ENCODE data around the gene CGNL1.
A peak's percentile ranks its signal among the peaks of the same experiment; 100 is the strongest.

CGNL1 gene

DNA sequence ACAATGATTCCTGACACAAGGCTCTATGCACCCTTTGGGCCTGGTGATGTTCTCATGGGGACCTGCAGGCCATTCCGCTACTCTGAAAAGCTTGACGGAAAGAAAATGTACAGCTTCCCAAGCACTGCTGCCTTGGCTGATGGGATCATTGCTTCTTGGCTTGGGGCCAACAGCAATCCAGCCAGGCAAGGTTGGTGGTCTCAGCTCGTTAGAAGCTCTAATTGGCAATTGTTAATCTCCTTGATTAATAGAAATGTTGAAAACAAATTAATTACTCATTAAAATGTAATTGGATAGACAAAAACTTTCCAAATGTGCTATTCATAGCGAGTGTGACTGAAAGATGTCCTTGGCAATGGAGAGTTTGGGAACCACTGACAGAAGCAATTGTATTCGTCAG, 199.1 kb downstream of the CGNL1 start:
- DNase-seq (ENCODE audit: low read depth) = no peak

DNA sequence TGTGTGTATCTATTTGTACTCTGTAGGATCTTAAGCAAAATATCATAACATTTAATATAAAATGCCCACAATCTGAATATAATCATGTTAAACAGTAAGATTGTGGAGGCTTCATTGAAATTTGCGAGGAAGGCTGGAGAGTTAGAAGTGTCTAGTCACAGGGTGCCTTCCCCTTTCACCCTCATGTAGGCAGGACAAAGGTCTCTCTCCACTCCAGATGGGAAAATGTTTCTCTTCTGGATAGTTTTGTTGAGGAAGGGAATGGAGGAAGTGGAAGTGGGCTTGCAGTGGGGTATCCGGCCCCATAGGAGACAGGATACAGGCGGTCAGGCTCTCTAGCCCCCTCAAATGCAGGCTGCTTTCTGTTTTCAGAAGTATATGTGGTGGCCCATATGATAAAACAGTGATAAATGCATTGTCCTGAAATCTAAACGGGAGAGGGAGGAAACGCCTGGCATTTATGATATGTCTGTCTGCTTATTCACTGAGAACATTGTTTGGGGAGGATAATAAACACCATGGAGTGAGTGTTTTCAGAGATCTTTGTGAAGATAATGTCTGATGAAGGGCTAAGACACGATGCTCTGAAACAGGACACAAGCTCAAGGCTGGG, 202.1 kb downstream of the CGNL1 start:
- no peak for DNase-seq (ENCODE audit: low read depth)

DNA sequence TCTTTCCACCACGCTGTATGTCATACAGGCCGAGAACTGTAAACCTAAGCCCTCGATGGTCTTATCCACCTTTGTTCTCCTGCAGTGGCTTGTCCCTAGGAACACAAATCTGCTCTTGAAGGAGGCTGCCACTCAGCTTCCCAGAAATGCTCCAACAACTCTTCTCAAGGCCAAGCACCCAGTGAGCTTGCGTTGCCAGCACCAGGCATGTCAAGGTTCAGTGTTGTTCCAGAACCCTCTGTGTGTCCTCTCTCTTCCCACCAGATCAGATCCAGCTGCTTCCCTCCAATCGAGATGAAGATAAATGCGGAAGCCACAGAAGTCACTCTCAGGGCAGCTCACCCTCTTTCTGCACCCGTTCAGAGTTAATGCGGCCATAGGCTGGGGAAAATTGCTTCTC, 204.1 kb downstream of the CGNL1 start:
- no peak for DNase-seq (ENCODE audit: low read depth)

DNA sequence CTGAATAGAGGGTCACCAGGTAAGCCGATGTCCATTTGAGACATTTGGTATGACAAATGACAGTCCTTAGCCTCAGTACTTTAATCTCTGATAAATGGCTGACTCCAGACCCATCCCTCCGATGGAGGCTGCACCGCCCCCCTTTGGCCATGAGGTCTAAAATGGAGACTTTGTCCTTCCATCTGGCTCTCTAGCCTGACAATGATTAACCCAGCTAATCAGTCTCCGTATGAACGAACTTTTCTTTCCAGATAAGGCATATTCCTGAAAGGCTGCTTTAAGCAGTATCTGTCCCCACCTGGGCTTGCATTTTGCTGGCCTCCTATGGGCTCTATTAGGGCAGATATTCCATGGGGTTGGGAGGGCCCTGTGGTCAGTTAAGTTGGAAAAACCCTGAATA, 204.6 kb downstream of the CGNL1 start:
- no peak for DNase-seq (ENCODE audit: low read depth)

DNA sequence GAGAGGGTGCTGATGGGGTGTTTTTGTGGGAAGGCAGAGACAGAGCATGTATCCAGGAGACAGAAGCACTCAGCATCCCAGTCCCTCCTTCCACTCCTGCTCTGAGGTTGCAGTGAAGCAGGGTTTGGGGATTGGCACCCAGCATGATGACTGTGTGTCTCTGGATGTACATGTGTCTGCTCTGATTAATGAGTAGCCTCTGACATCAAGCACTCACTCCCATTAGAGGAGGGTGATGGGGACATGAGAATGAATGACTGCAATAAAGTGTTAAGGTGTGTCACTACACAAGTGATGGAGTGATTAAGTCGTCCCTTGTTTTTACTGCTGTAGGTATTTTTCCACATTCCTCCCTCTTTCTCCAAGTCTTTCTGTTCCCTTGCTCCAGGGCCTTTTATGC, 205.8 kb downstream of the CGNL1 start:
- no peak for DNase-seq (ENCODE audit: low read depth)

DNA sequence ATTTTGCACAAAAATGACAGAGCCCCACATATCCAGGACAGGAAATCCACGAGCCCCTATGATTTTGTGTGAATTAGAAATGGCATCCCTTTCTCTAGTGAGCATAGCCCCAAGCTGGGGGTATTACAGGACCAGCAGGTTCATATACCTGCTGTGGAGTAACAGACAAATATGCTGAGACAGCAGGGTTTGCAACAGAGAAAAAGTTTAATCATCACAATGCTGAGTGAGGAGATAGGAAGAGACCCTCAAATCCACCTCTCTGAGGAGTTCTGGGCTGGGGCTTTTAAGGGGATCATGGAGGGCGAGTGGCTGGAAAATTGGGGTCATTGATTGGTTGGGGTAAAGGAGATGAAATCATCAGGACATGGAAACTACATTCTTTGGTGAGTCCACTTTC, 207.0 kb downstream of the CGNL1 start:
- no peak for DNase-seq (ENCODE audit: low read depth)

DNA sequence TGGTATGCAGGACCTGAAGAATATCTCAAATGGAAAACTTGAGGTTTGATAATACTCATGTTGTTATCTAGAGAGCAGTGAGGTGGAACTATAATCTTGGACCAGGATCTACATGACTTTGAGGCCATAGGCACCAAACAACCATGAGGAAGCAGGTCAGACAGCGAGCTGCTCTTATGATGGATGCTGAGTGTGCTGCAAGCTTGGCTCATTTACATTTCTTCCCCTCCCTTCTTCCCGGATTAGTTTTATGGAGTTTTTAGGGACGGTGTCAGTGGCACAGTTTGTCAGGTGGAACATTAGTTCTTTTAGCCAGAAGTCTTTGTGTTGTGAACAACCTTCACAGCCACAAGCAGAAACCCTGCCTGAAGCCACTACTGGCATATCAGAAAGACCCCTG, 207.4 kb downstream of the CGNL1 start:
- no peak for DNase-seq (ENCODE audit: low read depth)

DNA sequence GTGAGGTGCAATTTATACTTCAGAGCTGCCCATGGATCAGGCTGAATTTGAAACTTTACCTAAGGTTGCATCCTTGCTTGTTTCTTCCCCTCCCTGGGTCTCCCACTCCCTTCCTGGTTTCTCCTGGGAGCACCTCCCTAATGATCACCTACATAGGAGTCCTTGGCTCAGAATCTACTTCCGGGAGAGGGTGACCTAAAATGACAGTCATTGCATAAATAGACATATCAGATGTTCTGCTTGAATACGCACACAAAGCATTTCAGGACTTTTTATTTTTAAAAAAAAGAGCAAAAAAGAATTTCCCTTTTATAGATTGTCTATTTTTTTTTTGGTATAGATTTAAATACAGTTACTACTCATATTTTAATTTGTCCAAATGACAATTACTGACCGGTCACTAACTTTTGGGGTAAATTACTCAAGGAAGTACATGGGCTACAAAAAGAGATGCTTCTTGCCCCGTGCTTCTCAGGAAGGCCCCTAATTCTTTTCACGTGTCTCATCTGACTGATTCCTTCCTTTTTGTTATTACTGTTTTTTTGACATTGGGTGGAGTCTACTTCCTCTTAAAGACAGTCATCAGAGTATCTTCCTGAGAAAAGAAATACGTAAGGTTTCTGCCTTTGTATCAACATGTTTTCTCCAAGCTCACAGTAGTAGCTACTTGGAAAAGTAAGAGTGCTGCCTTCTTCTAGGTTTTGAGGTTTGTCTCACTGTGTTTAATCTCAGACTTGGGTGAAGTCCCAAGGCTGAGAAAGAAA, 210.5 kb downstream of the CGNL1 start:
- no peak for DNase-seq (ENCODE audit: low read depth)

DNA sequence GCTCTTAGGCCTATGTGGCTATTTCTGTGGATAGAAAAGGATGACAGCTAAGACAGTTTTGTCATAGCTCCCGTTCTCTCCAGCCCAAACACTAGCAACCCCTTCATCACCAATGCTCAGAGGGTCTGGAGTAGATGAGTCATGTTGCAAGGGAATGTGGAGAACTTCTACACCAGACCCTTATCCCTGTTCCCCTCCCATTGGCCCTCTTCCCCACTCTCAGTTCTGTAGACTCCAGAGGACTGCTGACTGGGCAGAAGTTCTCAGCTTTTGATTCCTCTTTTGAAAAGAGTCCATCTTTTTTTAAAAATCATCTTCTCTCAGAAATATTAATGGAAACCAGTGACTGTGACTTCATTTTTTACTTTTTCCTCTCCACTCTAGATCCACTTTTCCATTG, 213.0 kb downstream of the CGNL1 start:
- DNase-seq (ENCODE audit: low read depth) = no peak

DNA sequence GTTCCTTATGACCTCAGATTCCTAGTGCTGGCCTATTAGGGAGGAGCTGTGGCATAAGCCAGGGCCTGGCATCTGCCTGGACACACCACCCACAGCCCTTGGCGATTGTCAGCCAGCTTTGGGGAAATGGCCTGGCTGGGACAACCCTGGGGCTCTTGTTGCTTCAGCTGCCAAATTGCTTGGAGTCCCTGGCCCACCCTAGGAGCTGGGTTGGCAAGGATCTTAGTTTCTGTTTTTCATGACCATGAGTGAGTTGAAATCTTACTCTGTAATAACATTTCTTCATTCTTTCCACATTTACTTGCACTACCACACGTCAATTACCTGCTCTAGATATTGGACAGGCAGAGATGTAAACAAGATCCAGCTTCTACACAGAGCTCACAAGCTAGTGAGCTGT, 213.4 kb downstream of the CGNL1 start:
- DNase-seq (ENCODE audit: low read depth) = no peak

DNA sequence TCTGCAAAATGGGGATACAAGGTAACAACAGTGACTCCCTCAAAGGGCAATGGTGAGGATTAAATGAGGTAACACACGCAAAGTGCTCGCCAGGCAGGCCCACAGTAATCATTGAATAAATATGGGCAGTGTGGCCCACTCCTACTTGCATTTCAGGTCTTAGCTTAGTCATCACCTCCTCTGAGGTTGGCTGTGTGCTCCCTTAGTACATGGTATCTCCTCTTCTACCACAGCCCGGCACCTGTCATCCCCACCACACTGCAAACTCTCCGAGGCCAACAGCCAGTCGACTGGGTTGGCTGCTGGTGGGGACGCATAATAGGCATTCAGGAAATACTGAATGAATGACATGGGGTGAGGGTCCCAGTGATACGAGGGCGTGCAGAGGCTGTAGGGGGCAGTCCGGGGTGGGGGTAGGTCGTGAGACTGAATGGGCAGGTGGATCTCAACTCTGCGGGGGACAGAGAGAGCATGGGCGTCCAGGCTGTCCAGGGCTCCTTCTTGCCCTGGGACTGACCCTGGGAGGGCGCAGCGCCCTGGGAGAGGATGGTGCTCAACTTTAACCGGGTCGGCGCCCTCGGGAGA, 215.0 kb downstream of the CGNL1 start:
- no peak for DNase-seq (ENCODE audit: low read depth)

DNA sequence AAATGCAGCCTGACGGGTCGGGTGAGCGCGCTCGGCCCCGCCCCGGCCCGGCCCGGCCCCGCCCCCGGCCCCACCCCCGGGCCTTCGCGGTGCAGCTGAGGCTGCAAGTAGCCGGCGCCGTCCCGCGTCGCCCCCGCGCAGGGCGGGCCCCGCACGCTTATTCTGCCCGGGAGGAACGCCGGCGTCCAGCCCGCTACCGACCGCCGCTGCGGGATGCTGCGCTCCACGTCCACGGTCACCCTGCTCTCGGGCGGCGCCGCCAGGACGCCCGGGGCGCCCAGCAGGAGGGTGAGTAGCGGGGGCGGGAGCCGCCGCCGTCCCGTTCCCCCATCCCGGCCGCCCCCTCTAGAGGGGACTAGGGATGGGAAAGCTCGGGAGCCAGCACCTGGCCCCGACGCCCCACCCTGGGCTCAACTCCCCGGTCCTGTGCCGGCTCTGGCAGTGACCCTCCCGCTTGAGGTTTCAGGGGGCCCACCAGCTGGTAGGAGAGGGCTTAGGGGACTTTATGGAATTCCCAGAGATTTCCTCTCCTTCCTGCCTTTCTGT, 215.6 kb downstream of the CGNL1 start, which contains the start of gene MYZAP:
MYZAP (plus strand) TSS at position 83 of the 546 bp plus-strand sequence; CDS start at position 214, 131 bp downstream.
- peak; percentile 37 for DNase-seq (ENCODE audit: low read depth)

DNA sequence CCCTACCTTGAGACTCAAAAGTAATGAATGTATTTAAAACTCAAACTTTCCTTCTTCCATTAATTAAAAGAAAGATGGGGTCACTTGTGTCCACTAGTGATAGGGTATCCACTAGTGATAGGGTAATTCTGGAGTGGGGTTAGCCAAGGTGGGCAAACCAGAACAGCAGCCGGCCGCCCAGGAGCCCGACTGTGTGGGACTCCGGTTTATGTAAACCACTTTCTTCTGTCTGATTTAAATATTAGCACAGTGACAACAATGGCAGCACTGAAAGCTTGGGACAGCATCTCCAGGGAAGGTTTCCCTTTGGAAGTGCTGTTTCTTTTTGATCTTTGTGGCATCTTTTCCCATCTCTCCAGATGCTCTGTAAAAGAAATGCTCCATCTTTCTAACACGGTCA, 216.1 kb downstream of the CGNL1 start:
- DNase-seq (ENCODE audit: low read depth) = no peak

DNA sequence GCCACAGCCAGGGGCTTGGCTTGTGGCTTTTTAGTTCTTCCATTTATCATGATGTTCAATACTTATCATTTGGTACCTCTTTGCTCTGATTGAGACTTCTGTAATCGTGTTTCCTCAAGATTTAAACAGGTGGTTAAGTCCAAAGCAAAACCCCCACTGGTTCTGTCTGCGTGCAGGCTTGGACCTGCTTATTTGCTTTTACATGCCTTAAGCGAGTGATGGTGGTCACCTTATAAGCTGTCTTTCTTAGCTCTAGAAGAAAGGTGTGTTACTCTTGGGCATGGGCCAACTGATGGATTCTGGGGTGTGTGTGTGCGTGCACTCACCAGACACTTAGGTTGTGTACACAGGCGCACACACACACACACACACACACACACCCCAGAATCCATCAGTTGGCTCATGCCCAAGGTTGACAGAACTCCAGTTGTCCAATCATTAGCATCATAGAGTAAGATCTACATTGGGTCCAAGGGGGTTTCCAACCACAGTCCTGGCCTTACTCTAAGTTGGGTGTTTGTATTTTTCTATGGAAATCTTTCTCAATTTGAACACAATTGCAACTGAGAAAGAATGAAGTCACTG, 216.6 kb downstream of the CGNL1 start:
- DNase-seq (ENCODE audit: low read depth) = no peak

DNA sequence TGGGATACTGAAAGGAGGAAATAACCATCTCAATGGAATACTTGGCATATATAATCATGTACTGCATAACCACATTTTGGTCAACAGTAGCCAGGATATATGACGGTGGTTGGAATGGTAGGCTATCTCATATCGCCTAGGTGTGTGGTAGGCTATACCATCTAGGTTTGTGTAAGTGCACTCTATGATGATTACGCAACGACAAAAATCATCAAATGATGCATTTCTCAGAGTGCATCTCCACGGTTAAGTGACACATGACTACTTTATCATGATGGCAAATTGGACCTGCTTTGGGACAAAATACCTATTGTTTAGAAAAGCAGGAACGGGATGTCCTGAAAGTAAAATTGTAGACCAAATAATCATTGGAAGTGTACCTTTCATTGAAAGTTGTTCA, 218.2 kb downstream of the CGNL1 start:
- no peak for DNase-seq (ENCODE audit: low read depth)

DNA sequence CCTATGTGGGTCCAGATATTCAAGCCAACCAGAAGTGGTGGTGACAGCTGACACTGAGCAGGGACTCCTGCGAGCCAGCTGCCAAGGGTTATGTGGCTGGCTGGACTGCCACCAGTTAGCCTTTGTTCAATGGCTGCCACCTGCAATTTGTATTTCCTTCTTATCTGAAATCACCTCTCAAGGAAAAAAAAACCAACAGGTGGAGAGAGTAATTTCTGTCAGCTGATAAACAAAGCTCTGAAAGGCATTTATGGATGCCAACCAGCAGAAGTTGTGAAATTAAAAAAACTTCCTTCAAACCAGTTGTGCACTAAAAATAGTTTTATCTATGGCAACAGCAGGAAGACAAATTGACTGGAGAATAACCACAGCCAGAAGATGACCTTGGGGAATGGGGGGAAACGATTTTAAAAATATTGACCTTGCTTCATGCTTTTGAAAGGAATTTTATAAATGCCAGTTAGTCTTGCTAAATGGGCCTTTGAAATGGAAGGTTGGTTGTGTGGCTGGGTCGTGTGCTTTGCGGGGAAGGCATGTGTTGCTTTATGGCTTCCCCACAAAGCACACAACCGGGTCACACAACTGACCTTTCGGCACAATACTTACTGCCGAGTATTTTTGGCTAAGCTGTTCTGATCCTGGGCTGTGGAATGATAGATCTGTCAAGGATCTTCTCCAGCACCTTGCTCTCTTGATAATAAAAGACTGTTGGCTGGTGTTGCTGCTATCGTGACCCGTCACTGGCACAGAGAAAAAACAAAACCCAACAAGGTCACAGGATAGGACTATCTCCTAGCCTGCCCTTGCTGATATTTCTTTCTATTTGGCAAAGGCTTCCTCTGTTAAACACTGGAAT, 218.9 kb downstream of the CGNL1 start:
- no peak for DNase-seq (ENCODE audit: low read depth)

DNA sequence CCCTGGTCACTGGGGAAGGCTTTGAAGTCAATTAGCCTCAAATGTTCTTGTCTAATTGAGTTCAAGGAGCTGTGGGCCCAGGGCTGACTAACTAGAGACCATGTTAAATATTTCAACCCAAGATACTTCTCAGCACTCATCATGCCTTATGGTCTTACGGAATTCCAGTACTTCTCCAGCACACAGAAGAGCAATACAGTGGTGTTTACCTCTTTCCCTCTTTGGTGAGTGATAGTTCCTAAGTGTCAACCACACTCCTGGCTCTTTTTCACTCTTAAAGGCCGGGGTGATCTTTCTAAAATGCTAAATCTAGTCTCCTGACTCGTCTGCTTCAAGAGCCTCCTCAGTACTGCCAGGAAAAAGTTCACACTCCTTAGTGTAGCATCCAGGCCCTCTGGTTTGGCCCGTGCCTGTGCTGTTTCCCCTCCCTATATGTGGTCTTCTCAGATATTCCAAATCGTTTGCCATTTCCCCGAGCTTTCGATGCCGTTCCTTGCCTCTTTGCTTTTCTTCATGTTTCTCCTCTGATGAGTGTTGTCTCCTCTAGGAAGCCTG, 220.1 kb downstream of the CGNL1 start:
- no peak for DNase-seq (ENCODE audit: low read depth)

DNA sequence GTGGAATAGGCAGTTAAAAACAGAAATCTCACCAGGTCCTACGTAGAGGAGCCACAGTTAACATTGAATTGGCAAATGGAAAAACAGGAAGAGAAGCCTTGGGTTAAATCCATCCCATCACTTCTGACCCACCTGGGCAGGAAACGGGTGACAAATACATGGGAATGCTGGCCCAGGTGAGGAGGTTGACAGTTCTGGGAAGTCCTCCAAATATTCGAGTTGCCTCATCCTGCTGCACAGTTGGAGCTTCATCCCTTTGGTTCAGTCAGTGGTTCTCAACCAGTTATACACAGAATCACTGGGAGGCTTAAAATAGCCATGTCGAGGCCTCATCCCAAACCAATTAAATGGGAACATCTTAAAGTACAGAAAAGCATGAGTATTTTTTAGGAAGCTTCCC, 220.7 kb downstream of the CGNL1 start:
- DNase-seq (ENCODE audit: low read depth) = no peak

DNA sequence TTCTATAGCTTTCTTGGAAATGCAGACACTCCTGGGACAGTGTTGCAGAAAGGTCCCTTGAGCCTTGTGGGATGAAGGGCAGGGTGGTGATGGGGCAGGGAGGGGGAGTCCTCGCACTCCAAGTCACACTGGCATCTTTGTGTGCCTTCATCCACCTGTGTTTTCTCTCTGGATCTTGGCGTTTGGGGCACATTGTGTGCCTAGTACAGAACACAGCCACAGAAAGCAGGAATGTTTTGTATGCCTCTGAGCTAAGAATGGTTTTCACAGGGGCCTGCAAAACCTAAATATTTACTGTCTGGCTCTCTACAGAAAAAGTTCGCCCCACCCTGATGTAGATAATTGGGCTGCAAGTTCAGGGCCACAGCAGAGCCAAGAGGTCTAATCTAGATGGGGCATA, 221.1 kb downstream of the CGNL1 start:
- no peak for DNase-seq (ENCODE audit: low read depth)

DNA sequence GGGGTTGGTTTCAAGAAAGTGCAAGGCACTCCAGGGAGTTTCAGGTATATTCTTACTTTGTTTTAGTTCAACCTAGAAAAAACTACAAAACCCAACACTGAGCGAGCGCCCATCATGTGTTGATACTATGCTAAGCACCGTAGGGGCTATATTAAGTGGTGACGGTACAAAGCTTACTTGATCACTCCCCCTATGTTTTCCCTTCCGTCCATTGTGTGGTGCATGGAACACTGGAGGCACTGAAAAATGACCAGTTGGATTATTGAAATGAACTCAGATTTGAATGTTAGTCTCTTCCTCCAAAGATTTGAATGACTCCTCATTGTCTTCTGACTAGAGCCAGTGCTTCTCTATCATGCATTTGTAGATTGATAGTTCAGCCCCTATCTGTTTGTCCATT, 222.0 kb downstream of the CGNL1 start:
- no peak for DNase-seq (ENCODE audit: low read depth)

DNA sequence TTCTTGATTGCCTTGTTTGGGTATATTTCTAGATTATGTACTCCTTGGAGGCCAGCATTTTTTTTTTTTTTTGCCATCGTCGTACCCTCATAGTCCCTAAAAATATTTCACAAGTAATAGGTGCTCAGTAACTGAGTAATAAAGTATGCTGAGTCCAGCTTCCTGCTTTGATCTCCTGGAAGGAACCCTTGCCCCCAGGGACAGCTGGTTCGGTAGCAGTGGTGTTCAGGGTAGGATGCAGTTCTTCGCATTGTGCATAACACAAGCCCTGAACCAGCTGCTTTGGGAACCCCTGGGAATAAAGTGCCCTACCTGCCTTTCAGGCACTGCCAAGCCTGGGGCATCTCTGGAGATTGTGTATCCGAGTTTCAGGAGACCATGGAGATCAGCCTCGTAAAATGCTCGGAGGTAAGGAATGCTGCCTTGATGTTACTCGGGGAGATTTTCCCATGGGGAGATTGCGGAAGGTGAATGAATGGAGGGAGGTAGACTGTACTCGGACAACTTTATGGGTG, 223.0 kb downstream of the CGNL1 start:
- DNase-seq (ENCODE audit: low read depth) = no peak

Data from activated T-cell treated with anti-CD3 and anti-CD28 coated beads for 24 hours (primary cell).